HEK293 (cell line): ENCODE measurements around the gene DOCK4.

Experiments used
- CTCF ChIA-PET: fragments of 350-600 bp; formaldehyde crosslinking; extraction: SDS; loops from one replicate; lab custom pipeline; 2021; ENCODE audit warnings: antibody characterized with exemption; lab: Yijun Ruan, JAX
- POLR2A ChIA-PET: fragments of 300-600 bp; formaldehyde crosslinking; extraction: SDS; loops from one replicate; lab custom pipeline; 2020; ENCODE audit warnings: antibody characterized with exemption, inconsistent platforms; lab: Yijun Ruan, JAX
- H3K27ac ChIP-seq: fragments of 200-500 bp; sonication (Bioruptor generic); 2 replicates; pipeline ENCODE4 v1.5.1; 2014; ENCODE audit warnings: low read depth, low read length, control low read depth, inconsistent platforms; ENCODE audit errors: extremely low read depth
- H3K36me3 ChIP-seq, 2 experiments: fragments of 200-500 bp in 1 of 2; sonication (Bioruptor generic) in 1 of 2; 1 replicate in 1 of 2; 2 replicates in 1 of 2; pipeline ENCODE4 v1.5.1; 2014 to 2017; ENCODE audit warnings: inconsistent platforms in 2 of 2, low read length in 2 of 2; ENCODE audit not compliant: control insufficient read depth in 2 of 2, insufficient read depth in 1 of 2
- H3K4me1 ChIP-seq: fragments of 200-500 bp; sonication (Bioruptor generic); 2 replicates; pipeline ENCODE4 v1.5.1; 2014; ENCODE audit warnings: mild to moderate bottlenecking, low read length, inconsistent platforms; ENCODE audit not compliant: control insufficient read depth, insufficient read depth
- H3K4me3 ChIP-seq: 2 replicates; pipeline ENCODE4 v1.5.1; 2011; ENCODE audit warnings: low read depth, mild to moderate bottlenecking, control low read depth, low read length, moderate library complexity
- H3K9me3 ChIP-seq: fragments of 200-500 bp; sonication (Bioruptor generic); 2 replicates; pipeline ENCODE4 v1.5.1; 2014; ENCODE audit warnings: low read depth, low read length, inconsistent platforms; ENCODE audit not compliant: control insufficient read depth, insufficient read depth
- GLIS1 ChIP-seq: fragments of 450-650 bp; formaldehyde crosslinking; IDR thresholded peaks from 2 replicates; pipeline ENCODE4 v1.5.1; 2016; ENCODE audit warnings: missing biosample characterization, missing genetic modification characterization
- SCRT2 ChIP-seq: fragments of 450-650 bp; formaldehyde crosslinking; IDR thresholded peaks from 2 replicates; pipeline ENCODE4 v1.5.1; 2016; ENCODE audit warnings: missing biosample characterization, missing genetic modification characterization
- ZFP41 ChIP-seq: fragments of 450-650 bp; formaldehyde crosslinking; IDR thresholded peaks from 2 replicates; pipeline ENCODE4 v1.5.1; 2016; ENCODE audit warnings: missing biosample characterization, missing genetic modification characterization, borderline replicate concordance
- ZNF138 ChIP-seq: fragments of 450-650 bp; formaldehyde crosslinking; IDR thresholded peaks from 2 replicates; pipeline ENCODE4 v1.5.1; 2016; ENCODE audit warnings: missing biosample characterization, missing genetic modification characterization, borderline replicate concordance
- ZNF391 ChIP-seq: fragments of 450-650 bp; formaldehyde crosslinking; IDR thresholded peaks from 2 replicates; pipeline ENCODE4 v1.5.1; 2016; ENCODE audit warnings: low read depth, missing biosample characterization, missing genetic modification characterization, borderline replicate concordance
- ZNF555 ChIP-seq: fragments of 450-650 bp; formaldehyde crosslinking; conservative IDR thresholded peaks from 2 replicates; pipeline ENCODE4 v1.5.1; 2017; ENCODE audit warnings: missing biosample characterization, mild to moderate bottlenecking, missing genetic modification characterization, inconsistent platforms
- ZNF701 ChIP-seq: fragments of 450-650 bp; formaldehyde crosslinking; IDR thresholded peaks from 2 replicates; pipeline ENCODE4 v1.5.1; 2016; ENCODE audit warnings: missing biosample characterization, missing genetic modification characterization
- ZSCAN4 ChIP-seq: fragments of 450-650 bp; formaldehyde crosslinking; IDR thresholded peaks from 2 replicates; pipeline ENCODE4 v1.5.1; 2017; ENCODE audit warnings: missing biosample characterization, missing genetic modification characterization
- TF ChIP-seq, protein P1 (sequence below): fragments of 450-650 bp; IDR thresholded peaks from 2 replicates; pipeline ENCODE4 v1.5.1; 2018; ENCODE audit warnings: missing biosample characterization, missing genetic modification characterization
- TF ChIP-seq, protein P2 (sequence below): fragments of 450-650 bp; formaldehyde crosslinking; conservative IDR thresholded peaks from 2 replicates; pipeline ENCODE4 v1.5.1; 2016; ENCODE audit warnings: low read depth, missing biosample characterization, missing genetic modification characterization

Gene DOCK4

DNA sequence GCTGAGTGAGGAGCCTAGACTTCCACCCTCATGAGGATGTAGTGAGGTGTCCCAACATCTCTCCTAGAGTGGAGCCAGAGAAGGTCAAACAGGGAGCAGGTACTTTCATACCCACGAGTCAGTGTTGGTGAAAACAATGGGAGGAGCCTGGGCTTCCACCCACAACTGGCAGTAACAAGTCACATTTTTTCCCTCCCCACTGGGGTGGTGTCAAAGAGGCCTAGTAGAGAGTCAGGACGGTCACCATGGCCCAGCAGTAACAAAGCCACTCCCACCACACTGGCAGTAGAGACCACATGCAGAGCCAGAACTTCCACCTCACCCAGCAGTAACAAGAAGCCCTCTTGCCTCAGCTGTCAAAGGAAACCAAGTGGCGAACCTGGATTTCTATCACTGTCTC, 363.7 kb downstream of the DOCK4 start:
- peak; percentile 27; the same call in 1 of the 2 replicates for TF ChIP-seq GLIS1 (tag by site-specific recombination)
- TF ChIP-seq, protein P1, sequence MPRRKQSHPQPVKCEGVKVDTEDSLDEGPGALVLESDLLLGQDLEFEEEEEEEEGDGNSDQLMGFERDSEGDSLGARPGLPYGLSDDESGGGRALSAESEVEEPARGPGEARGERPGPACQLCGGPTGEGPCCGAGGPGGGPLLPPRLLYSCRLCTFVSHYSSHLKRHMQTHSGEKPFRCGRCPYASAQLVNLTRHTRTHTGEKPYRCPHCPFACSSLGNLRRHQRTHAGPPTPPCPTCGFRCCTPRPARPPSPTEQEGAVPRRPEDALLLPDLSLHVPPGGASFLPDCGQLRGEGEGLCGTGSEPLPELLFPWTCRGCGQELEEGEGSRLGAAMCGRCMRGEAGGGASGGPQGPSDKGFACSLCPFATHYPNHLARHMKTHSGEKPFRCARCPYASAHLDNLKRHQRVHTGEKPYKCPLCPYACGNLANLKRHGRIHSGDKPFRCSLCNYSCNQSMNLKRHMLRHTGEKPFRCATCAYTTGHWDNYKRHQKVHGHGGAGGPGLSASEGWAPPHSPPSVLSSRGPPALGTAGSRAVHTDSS: no peak
- CTCF ChIA-PET: interaction anchor here (0.6 to 4.1 kb wide), 3 partner anchors 13 to 251 kb away, joined by 3 to 16 read pairs (median 3); no protein-coding TSS in a partner anchor
- H3K4me1 ChIP-seq: no peaks in the 10 kb centered on the region
- no peaks in the 10 kb centered on the region; a peak in 1 of 3 replicates for H3K36me3 ChIP-seq
- POLR2A ChIA-PET: no interaction called here
- no peak overlapping the region for H3K27ac ChIP-seq
- no peak overlapping the region for H3K4me3 ChIP-seq
- no peaks in the 10 kb centered on the region for H3K9me3 ChIP-seq

DNA sequence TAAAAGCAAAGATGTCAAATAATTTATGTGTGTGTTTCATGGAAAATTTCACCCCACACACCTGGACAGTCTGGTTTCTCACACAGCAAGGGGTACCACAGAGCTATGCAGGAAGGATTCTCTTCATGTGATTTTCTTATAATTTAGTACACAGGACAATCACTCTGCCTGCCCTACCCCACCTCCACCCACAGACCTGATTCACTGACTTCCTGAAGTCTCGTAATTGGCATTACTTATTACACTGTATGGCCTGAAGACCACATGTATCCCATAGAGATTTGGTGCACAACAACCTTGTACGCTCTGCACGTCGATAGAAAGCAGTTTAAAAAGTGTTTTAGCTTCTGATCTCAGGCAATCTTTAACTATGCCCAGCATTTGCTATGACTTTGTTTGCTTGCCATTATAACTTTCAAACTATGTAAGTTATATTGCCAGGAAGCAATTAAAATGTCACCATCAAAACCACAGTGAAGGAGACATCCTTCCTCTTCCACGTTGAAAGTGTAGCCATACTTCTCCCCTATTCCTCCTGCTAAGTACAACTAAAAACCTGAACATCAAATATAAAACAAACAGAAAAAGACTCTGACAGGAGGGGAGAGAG, 364.5 kb downstream of the DOCK4 start:
- Histone ChIP-seq H3K4me3 (no peak overlapping the region), H3K4me1 (no peaks in the 10 kb centered on the region), H3K27ac (no peak overlapping the region), H3K9me3 (no peaks in the 10 kb centered on the region; the same call in 1 of the 2 replicates), H3K36me3 (no peaks in the 10 kb centered on the region; a peak in 1 of 3 replicates)
- ChIA-PET POLR2A (no interaction called here), CTCF (interaction anchor here (0.6 kb wide), 1 partner anchor 171 kb away, joined by 3 read pairs; no protein-coding TSS in a partner anchor)
- TF ChIP-seq ZSCAN4 (tag by site-specific recombination): no peak
- TF ChIP-seq ZNF701 (tag by site-specific recombination): no peak
- TF ChIP-seq ZNF138 (tag by site-specific recombination): no peak
- no peak for TF ChIP-seq ZNF555
- TF ChIP-seq, protein P2, sequence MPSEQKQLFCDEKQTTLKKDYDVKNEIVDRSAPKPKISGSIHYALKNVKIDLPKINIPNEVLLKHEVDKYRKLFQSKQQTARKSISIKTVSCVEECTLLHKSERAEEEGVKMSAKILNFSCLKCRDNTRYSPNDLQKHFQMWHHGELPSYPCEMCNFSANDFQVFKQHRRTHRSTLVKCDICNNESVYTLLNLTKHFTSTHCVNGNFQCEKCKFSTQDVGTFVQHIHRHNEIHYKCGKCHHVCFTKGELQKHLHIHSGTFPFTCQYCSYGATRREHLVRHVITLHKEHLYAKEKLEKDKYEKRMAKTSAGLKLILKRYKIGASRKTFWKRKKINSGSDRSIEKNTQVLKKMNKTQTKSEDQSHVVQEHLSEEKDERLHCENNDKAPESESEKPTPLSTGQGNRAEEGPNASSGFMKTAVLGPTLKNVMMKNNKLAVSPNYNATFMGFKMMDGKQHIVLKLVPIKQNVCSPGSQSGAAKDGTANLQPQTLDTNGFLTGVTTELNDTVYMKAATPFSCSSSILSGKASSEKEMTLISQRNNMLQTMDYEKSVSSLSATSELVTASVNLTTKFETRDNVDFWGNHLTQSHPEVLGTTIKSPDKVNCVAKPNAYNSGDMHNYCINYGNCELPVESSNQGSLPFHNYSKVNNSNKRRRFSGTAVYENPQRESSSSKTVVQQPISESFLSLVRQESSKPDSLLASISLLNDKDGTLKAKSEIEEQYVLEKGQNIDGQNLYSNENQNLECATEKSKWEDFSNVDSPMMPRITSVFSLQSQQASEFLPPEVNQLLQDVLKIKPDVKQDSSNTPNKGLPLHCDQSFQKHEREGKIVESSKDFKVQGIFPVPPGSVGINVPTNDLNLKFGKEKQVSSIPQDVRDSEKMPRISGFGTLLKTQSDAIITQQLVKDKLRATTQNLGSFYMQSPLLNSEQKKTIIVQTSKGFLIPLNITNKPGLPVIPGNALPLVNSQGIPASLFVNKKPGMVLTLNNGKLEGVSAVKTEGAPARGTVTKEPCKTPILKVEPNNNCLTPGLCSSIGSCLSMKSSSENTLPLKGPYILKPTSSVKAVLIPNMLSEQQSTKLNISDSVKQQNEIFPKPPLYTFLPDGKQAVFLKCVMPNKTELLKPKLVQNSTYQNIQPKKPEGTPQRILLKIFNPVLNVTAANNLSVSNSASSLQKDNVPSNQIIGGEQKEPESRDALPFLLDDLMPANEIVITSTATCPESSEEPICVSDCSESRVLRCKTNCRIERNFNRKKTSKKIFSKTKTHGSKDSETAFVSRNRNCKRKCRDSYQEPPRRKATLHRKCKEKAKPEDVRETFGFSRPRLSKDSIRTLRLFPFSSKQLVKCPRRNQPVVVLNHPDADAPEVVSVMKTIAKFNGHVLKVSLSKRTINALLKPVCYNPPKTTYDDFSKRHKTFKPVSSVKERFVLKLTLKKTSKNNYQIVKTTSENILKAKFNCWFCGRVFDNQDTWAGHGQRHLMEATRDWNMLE (tag by site-specific recombination): no peak

GRCh38 chr7:111840528-111840927, 365.7 kb downstream of the DOCK4 start:
- no peaks in the 10 kb centered on the region for H3K4me1 ChIP-seq
- no peak overlapping the region for H3K27ac ChIP-seq
- H3K9me3 ChIP-seq: no peaks in the 10 kb centered on the region; the same call in 1 of the 2 replicates
- ChIA-PET CTCF (no interaction called here), POLR2A (no interaction called here)
- H3K36me3 ChIP-seq: no peaks in the 10 kb centered on the region
- H3K4me3 ChIP-seq: no peak overlapping the region
- TF ChIP-seq ZNF391 (tag by site-specific recombination): no peak

DNA sequence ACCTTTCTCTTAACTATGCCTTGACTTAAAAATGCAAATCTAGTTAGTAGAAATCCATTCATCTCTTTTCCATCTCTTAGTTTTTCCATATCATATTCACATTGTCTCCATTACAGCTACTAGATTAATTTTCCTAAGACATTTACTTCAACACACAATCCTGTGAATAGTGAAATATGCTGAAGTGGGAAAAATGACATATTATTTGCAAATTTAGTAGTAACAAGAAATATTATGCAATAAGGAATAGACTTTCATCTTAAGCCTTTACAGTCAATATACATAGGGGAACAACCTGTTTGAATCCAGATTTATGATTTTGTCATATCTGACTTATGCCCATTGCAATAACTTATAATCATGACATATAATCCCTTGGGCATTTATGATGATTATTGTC, 366.9 kb downstream of the DOCK4 start:
- CTCF ChIA-PET: interaction anchor here (1.0 to 1.2 kb wide), 2 partner anchors 15 to 114 kb away, joined by 3 to 6 read pairs; no protein-coding TSS in a partner anchor
- POLR2A ChIA-PET: no interaction called here
- H3K4me3 ChIP-seq: no peak overlapping the region
- no peaks in the 10 kb centered on the region for H3K36me3 ChIP-seq
- H3K9me3 ChIP-seq: no peaks in the 10 kb centered on the region; the same call in 1 of the 2 replicates
- no peaks in the 10 kb centered on the region for H3K4me1 ChIP-seq
- TF ChIP-seq ZFP41 (tag by site-specific recombination) (no peak), SCRT2 (0 out of 2 replicates have a peak, but pooled peaks have one; percentile 10)
- no peak overlapping the region for H3K27ac ChIP-seq
